Suprapubic skin (tissue), 4 donors: ENCODE data around the gene PREP. TPM values are rescaled to one million over a fixed set of nuclear protein-coding genes. Genes with fewer than 3 reads are reported as not detected.

Source experiments
- DNase-seq, 2 donors: peaks; one replicate each; pipeline ENCODE4 v3.0.0-alpha.2; 2019; ENCODE audit warnings: low spot score in 2 of 2
- H3K27ac ChIP-seq: fragments of 200-600 bp; sonication (generic); one replicate; pipeline ENCODE4 v1.5.1; 2019
- H3K27me3 ChIP-seq: fragments of 200-600 bp; sonication (generic); one replicate; pipeline ENCODE4 v1.5.1; 2019
- H3K36me3 ChIP-seq: fragments of 200-600 bp; sonication (generic); one replicate; pipeline ENCODE4 v1.5.1; 2019
- H3K4me1 ChIP-seq: fragments of 200-600 bp; sonication (generic); one replicate; pipeline ENCODE4 v1.5.1; 2019
- H3K4me3 ChIP-seq: fragments of 200-600 bp; sonication (generic); one replicate; pipeline ENCODE4 v1.5.1; 2019; ENCODE audit warnings: mild to moderate bottlenecking
- H3K9me3 ChIP-seq: fragments of 200-600 bp; sonication (generic); one replicate; pipeline ENCODE4 v1.5.1; 2019
- EP300 ChIP-seq: sonication (generic); formaldehyde crosslinking; IDR thresholded peaks from one replicate; pipeline ENCODE4 v1.6.1; 2017; ENCODE audit warnings: antibody characterized with exemption
- POLR2A ChIP-seq, 2 donors: fragments of 450-650 bp; IDR thresholded peaks; one replicate each; pipeline ENCODE4 v1.6.1; 2017; ENCODE audit warnings: antibody characterized with exemption in 2 of 2, mild to moderate bottlenecking in 2 of 2, moderate library complexity in 2 of 2
- POLR2AphosphoS5 ChIP-seq, 3 donors: sonication (generic); formaldehyde crosslinking; IDR thresholded peaks; one replicate each; pipeline ENCODE4 v1.6.1; 2017; ENCODE audit warnings: antibody characterized with exemption in 3 of 3
- WGBS: methylation state at CpG from one replicate; pipeline ENCODE4 v1.1.5; 2018; 5-methylcytosine and 5-hydroxymethylcytosine counted together
- total RNA-seq, 4 donors: library from RNA; depleted of rRNA; stranded (reverse); fragments of >200 nt; gene quantifications; one replicate each; pipeline ENCODE4 v1.1.0, GENCODE V29; 2016
- TF ChIP-seq, protein P1 (sequence below), 2 donors: fragments of 200-600 bp in 1 of 2; fragments of 450-650 bp in 1 of 2; sonication (generic) in 1 of 2; IDR thresholded peaks; one replicate each; pipeline ENCODE4 v1.5.1; 2016 to 2019; ENCODE audit warnings: antibody characterized with exemption in 2 of 2, mild to moderate bottlenecking in 1 of 2, moderate library complexity in 1 of 2

PREP gene
- total RNA-seq, 4 donors from 2014 or later: 22.1 to 36.0 (median 30.3) TPM

DNA sequence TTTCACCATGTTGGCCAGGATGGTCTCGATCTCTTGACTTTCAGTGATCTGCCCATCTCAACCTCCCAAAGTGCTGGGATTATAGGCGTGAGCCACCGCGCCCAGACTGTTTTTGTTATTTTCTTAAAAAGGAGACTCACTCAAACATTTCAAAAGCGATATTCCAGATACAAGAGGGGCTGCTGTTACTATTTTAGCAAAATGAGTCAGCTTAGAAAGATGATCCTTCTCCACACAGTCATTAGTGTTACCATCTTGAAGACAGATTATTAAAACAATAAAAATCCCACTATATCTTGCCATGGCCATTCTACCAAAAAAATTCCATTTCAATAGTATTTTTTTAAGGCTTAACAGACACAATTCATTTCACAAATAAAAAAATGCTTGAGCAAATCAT is 102.8 kb downstream of the PREP start:
- Histone ChIP-seq H3K27me3 (no peaks in the 10 kb centered on the region), H3K27ac (no peak overlapping the region), H3K36me3 (peaks cover 18% of the 10 kb centered on the region), H3K4me3 (no peak overlapping the region), H3K9me3 (no peaks in the 10 kb centered on the region), H3K4me1 (no peaks in the 10 kb centered on the region)
- TF ChIP-seq POLR2A (IDR thresholded peaks at IDR 0.05) (no peak), EP300 (no peak), POLR2AphosphoS5 (IDR thresholded peaks at IDR 0.05) (no peak)
- TF ChIP-seq, protein P1, sequence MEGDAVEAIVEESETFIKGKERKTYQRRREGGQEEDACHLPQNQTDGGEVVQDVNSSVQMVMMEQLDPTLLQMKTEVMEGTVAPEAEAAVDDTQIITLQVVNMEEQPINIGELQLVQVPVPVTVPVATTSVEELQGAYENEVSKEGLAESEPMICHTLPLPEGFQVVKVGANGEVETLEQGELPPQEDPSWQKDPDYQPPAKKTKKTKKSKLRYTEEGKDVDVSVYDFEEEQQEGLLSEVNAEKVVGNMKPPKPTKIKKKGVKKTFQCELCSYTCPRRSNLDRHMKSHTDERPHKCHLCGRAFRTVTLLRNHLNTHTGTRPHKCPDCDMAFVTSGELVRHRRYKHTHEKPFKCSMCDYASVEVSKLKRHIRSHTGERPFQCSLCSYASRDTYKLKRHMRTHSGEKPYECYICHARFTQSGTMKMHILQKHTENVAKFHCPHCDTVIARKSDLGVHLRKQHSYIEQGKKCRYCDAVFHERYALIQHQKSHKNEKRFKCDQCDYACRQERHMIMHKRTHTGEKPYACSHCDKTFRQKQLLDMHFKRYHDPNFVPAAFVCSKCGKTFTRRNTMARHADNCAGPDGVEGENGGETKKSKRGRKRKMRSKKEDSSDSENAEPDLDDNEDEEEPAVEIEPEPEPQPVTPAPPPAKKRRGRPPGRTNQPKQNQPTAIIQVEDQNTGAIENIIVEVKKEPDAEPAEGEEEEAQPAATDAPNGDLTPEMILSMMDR (IDR thresholded peaks at IDR 0.05): no peak
- DNase-seq: no peak
- WGBS: 95% methylated on average over 5 of the region's 5 CpGs

DNA sequence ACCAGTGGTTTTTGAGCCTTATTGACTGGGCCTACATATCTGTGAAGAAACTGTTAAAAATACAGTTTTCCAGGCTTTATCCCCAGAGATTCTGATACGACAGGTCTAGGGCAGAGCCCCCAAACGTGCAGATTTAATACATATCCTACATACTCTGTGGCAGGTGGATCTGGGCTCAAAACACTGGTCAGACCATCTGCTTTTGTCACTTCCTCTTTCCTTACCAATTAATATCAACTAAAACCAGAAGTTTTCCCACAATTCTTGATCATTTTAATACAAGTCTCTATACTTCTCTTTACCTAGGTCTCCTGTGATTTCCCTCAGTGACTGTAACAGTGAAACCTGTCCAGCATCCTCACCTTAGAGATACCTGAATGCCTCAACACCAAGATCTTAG is 108.8 kb downstream of the PREP start:
- Histone ChIP-seq H3K4me3 (no peak overlapping the region), H3K36me3 (peaks cover 6% of the 10 kb centered on the region), H3K27ac (no peak overlapping the region), H3K9me3 (no peaks in the 10 kb centered on the region), H3K4me1 (no peaks in the 10 kb centered on the region), H3K27me3 (no peaks in the 10 kb centered on the region)
- DNase-seq: no peak
- WGBS: 89% methylated on average over 2 of the region's 2 CpGs
- no peak for TF ChIP-seq POLR2AphosphoS5 (IDR thresholded peaks at IDR 0.05)
- TF ChIP-seq, protein P1 (IDR thresholded peaks at IDR 0.05): no peak
- no peak for TF ChIP-seq EP300
- TF ChIP-seq POLR2A (IDR thresholded peaks at IDR 0.05): no peak

DNA sequence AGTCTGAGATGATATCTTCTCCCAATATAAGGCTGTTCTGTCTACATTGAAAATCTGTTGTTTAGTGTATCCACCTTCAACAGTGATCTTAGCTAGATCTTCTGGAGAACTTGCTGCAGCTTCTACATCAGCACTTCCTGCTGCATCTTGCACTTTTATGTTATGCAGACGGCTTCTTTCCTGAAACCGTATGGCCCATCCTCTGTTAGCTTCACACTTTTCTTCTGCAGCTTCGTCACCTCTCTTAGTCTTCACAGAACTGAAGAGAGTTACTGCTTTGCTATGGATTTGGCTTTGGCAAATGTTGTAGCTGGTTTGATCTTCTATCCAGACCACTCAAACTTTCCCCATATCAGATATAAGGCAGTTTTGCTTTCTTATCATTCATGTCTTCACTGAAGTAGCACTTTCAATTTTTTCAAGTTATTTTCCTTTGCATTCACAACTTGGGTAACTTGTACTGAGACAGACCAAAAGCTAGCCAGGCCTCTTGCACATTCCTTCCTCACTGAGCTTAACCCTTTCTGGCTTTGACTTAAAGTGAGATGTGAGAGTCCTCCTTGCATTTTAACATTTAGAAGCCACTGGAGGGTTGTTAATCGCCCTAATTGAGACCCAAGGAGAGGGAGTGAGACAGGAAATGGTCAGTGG is 110.1 kb downstream of the PREP start:
- TF ChIP-seq POLR2AphosphoS5 (IDR thresholded peaks at IDR 0.05) (no peak), EP300 (no peak), POLR2A (IDR thresholded peaks at IDR 0.05) (no peak)
- TF ChIP-seq, protein P1 (IDR thresholded peaks at IDR 0.05): no peak
- Histone ChIP-seq H3K27me3 (no peaks in the 10 kb centered on the region), H3K27ac (no peak overlapping the region), H3K9me3 (no peaks in the 10 kb centered on the region), H3K4me3 (no peak overlapping the region), H3K4me1 (no peaks in the 10 kb centered on the region), H3K36me3 (no peaks in the 10 kb centered on the region)
- 95% methylated on average over 4 of the region's 4 CpGs for WGBS
- no peak for DNase-seq

DNA sequence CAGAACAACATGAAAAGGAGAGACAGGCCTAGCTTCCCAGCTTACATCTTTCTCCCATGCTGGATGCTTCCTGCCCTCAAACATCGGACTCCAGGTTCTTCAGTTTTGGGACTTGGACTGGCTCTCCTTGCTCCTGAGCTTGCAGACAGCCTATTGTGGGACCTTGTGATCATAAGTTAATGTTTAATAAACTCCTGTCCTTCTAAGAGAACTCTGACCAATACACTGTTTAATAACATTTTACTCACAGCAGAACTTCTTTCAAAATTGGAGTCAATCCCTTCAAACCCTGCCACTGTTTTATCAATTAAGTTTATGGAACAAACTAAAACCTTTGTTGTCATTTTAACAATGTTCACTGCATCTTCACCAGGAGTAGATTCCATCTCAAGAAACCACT is 111.4 kb downstream of the PREP start:
- TF ChIP-seq POLR2AphosphoS5 (IDR thresholded peaks at IDR 0.05) (no peak), EP300 (no peak), POLR2A (IDR thresholded peaks at IDR 0.05) (no peak)
- TF ChIP-seq, protein P1 (IDR thresholded peaks at IDR 0.05): no peak
- 83% methylated on average over 1 of the region's 1 CpG for WGBS
- no peak for DNase-seq
- H3K27me3 ChIP-seq: no peaks in the 10 kb centered on the region
- no peaks in the 10 kb centered on the region for H3K9me3 ChIP-seq
- no peaks in the 10 kb centered on the region for H3K4me1 ChIP-seq
- H3K4me3 ChIP-seq: no peak overlapping the region
- no peak overlapping the region for H3K27ac ChIP-seq
- peaks cover 6% of the 10 kb centered on the region for H3K36me3 ChIP-seq

DNA sequence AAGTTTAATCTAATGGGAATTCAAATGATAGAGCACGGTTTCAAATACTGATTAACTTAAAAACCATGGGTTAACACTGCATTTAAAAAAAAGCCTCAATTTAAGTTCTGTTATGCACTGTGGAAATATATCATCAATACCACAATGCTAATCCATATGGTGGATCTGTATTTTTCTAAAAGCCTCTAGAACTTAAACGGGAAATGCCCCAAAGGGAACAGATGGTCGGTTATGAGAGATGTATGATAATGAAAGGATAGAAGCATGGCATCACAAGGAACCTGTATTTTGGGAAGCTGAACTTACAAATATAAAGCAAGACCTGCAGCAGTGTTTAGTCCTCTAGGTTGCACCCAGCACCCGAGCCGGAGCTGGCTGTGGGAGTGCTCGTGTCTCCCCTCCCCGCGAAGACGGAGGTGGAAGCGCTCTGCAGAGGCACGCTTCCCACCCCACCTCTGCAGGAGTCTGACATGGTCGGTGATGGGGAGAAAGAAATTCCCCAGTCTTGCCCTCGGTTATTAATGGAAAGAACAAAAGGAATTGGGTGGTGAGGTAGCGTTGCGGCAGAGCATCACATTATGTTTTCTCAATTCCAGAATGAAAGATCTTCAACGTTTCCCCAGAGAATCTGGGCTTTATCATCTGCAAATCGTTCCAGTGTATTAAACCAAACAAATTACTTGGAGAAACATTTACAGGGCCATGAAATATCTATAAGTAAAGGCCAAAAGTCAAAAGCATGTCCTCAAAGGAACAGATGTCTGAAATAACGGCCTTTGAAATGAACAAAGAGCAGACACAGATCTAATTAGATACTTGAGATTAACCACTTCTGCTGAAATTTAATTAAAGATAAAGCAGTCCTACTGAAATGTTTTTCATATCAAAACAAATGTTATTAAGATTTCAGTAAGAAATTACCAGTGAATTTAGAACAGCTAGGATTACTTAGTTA is 120.0 kb downstream of the PREP start:
- H3K36me3 ChIP-seq: peaks cover 55% of the 10 kb centered on the region

More for the DNA sequence above, 120.0 kb downstream of the PREP start:
- WGBS: 92% methylated on average over 18 of the region's 18 CpGs
- no peaks in the 10 kb centered on the region for H3K27me3 ChIP-seq
- no peaks in the 10 kb centered on the region for H3K9me3 ChIP-seq
- H3K4me3 ChIP-seq: no peak overlapping the region
- no peaks in the 10 kb centered on the region for H3K4me1 ChIP-seq
- DNase-seq: no peak
- H3K27ac ChIP-seq: no peak overlapping the region
- TF ChIP-seq EP300 (no peak), POLR2A (IDR thresholded peaks at IDR 0.05) (no peak), POLR2AphosphoS5 (IDR thresholded peaks at IDR 0.05) (no peak)
- TF ChIP-seq, protein P1 (IDR thresholded peaks at IDR 0.05): no peak
